M059J (cell line): Measurements from ENCODE around the gene ADARB2. TPM values are rescaled to one million over a fixed set of nuclear protein-coding genes. Genes with fewer than 3 reads are reported as not detected.

Source experiments
- DNase-seq: peaks from one replicate; pipeline ENCODE4 v3.0.0-alpha.2; 2012; ENCODE audit warnings: low read depth
- total RNA-seq: library from RNA; depleted of rRNA; stranded (reverse); fragments of >200 nt; shearing (Covaris generic); gene quantifications from 2 replicates; pipeline ENCODE4 v1.2.3, GENCODE V29; 2014

The ADARB2 gene
- total RNA-seq, 1 experiment from 2014 or later = not detected

GRCh38 chr10:1141261-1141660 lies 596.1 kb downstream of the ADARB2 start:
- no peak for DNase-seq

GRCh38 chr10:1138529-1138928 lies 598.8 kb downstream of the ADARB2 start:
- no peak for DNase-seq

- no peak for DNase-seq
These were observed 599.7 kb downstream of the ADARB2 start for GRCh38 chr10:1137499-1138163.

- no peak for DNase-seq
These were observed 601.1 kb downstream of the ADARB2 start for GRCh38 chr10:1136268-1136667.

- no peak for DNase-seq
These were observed 603.2 kb downstream of the ADARB2 start for GRCh38 chr10:1134156-1134555.

- no peak for DNase-seq
These were observed 603.8 kb downstream of the ADARB2 start for GRCh38 chr10:1133495-1134045.

GRCh38 chr10:1132584-1132983 lies 604.7 kb downstream of the ADARB2 start:
- no peak for DNase-seq

GRCh38 chr10:1130995-1131790 lies 606.1 kb downstream of the ADARB2 start:
- no peak for DNase-seq

GRCh38 chr10:1130226-1130625 lies 607.1 kb downstream of the ADARB2 start:
- DNase-seq = no peak

- no peak for DNase-seq
These were observed 608.7 kb downstream of the ADARB2 start for GRCh38 chr10:1128649-1129048.

GRCh38 chr10:1128115-1128514 lies 609.2 kb downstream of the ADARB2 start:
- DNase-seq = no peak

- no peak for DNase-seq
These were observed 609.7 kb downstream of the ADARB2 start for GRCh38 chr10:1127629-1128028.
